ENCODE data around the gene VPS4A.

Gene VPS4A

DNA sequence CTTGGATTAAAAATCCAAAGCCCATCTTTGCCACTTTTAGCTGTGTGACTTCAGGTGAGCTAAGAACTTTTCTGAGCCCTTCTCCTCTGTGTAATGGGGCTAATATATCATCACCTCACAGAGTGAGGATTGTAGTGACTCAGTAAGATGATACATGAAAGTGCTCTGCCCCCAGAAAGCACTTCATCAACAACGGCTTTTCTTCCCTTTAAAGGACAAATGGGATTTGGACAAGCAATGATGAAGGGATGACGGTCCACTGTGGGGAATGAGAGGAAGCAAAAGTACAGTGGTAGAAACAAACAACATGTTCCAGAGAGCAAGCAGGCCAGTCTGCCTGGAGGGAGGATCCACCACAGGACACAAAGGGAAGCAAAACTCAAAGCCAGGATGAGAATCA is 54.8 kb downstream of the VPS4A start:
- no peak for DNase-seq (ENCODE audit: low read depth)
- no peak overlapping the region for H3K4me3 ChIP-seq (ENCODE audit: low read depth, low read length)
- TF ChIP-seq, protein P1, sequence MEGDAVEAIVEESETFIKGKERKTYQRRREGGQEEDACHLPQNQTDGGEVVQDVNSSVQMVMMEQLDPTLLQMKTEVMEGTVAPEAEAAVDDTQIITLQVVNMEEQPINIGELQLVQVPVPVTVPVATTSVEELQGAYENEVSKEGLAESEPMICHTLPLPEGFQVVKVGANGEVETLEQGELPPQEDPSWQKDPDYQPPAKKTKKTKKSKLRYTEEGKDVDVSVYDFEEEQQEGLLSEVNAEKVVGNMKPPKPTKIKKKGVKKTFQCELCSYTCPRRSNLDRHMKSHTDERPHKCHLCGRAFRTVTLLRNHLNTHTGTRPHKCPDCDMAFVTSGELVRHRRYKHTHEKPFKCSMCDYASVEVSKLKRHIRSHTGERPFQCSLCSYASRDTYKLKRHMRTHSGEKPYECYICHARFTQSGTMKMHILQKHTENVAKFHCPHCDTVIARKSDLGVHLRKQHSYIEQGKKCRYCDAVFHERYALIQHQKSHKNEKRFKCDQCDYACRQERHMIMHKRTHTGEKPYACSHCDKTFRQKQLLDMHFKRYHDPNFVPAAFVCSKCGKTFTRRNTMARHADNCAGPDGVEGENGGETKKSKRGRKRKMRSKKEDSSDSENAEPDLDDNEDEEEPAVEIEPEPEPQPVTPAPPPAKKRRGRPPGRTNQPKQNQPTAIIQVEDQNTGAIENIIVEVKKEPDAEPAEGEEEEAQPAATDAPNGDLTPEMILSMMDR (IDR thresholded peaks at IDR 0.05; ENCODE audit: control insufficient read depth, extremely low read depth, insufficient read depth), result no peak

- TF ChIP-seq, protein P1 (IDR thresholded peaks at IDR 0.05; ENCODE audit: control insufficient read depth, extremely low read depth, insufficient read depth), result no peak
- no peak for DNase-seq (ENCODE audit: low read depth)
- H3K4me3 ChIP-seq (ENCODE audit: low read depth, low read length), result no peak overlapping the region
These were observed 55.3 kb downstream of the VPS4A start for GRCh38 chr16:69366431-69366830.

- no peak for DNase-seq (ENCODE audit: low read depth)
- H3K4me3 ChIP-seq (ENCODE audit: low read depth, low read length), result no peak overlapping the region
- TF ChIP-seq, protein P1 (IDR thresholded peaks at IDR 0.05; ENCODE audit: control insufficient read depth, extremely low read depth, insufficient read depth), result no peak
These were observed 56.8 kb downstream of the VPS4A start for GRCh38 chr16:69367980-69368379.

GRCh38 chr16:69368866-69369265 is 57.7 kb downstream of the VPS4A start:
- no peak for DNase-seq (ENCODE audit: low read depth)
- TF ChIP-seq, protein P1 (IDR thresholded peaks at IDR 0.05; ENCODE audit: control insufficient read depth, extremely low read depth, insufficient read depth), result no peak
- H3K4me3 ChIP-seq (ENCODE audit: low read depth, low read length), result no peak overlapping the region

DNA sequence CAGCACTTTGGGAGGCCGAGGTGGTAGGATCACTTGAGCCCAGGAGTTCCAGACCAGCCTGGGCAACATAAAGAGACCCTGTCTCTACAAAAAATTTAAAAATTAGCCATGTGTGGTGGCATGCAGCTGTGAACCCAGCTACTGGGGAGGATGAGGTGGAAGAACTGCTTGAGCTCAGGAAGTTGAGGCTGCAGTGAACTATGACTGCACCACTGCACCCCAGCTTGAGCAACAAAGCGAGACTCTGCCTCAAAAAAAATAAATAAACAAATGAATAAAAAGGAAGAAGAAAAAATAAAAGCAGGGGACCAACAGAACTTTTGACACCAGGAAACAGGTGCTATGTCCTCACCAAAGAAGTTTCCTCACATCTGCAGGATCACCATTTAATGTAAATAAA is 60.4 kb downstream of the VPS4A start:
- H3K4me3 ChIP-seq (ENCODE audit: low read depth, low read length), result no peak overlapping the region
- DNase-seq (ENCODE audit: low read depth), result no peak
- TF ChIP-seq, protein P1 (IDR thresholded peaks at IDR 0.05; ENCODE audit: control insufficient read depth, extremely low read depth, insufficient read depth), result no peak

- TF ChIP-seq, protein P1 (IDR thresholded peaks at IDR 0.05; ENCODE audit: control insufficient read depth, extremely low read depth, insufficient read depth), result no peak
- no peak for DNase-seq (ENCODE audit: low read depth)
- no peak overlapping the region for H3K4me3 ChIP-seq (ENCODE audit: low read depth, low read length)
These were observed 61.9 kb downstream of the VPS4A start for GRCh38 chr16:69373019-69373418.
